SK-N-SH (cell line): Measurements from ENCODE around the gene PRKN. TPM values are rescaled to one million over a fixed set of nuclear protein-coding genes. Genes with fewer than 3 reads are reported as not detected.

ENCODE experiments used
- CTCF ChIA-PET: fragments of 300-600, 350-600 bp; formaldehyde crosslinking; extraction: SDS; loops from one replicate; lab custom pipeline; 2021; lab: Yijun Ruan, JAX
- POLR2A ChIA-PET: fragments of 350-600 bp; sonication (Branson Sonifier 250); formaldehyde crosslinking; extraction: SDS; loops from one replicate; lab custom pipeline; 2020; ENCODE audit warnings: antibody characterized with exemption, inconsistent platforms; lab: Yijun Ruan, JAX
- DNase-seq: peaks from one replicate; pipeline ENCODE4 v3.0.0; 2012
- H2AFZ ChIP-seq: fragments of 200-600 bp; sonication (generic); 2 replicates; pipeline ENCODE4 v1.8.1; 2016; ENCODE audit warnings: antibody characterized with exemption, mild to moderate bottlenecking, low read depth
- H3F3A ChIP-seq: fragments of 200-600 bp; sonication (generic); replicated peaks from 2 replicates; pipeline ENCODE3; 2016; ENCODE audit warnings: antibody characterized with exemption, mild to moderate bottlenecking; ENCODE audit not compliant: insufficient read depth
- H3K27ac ChIP-seq, 2 experiments: fragments of 200-500 bp in 1 of 2; fragments of 200-600 bp in 1 of 2; sonication (Bioruptor generic) in 1 of 2; sonication (generic), shearing (Covaris generic) in 1 of 2; 2 replicates each; pipeline versions ENCODE4 v1.5.1 to v1.6.1; 2014 to 2016; ENCODE audit warnings: low read depth in 2 of 2, inconsistent platforms in 1 of 2, low read length in 1 of 2, mild to moderate bottlenecking in 1 of 2, mixed read lengths in 1 of 2
- H3K27me3 ChIP-seq: fragments of 200-600 bp; sonication (generic), shearing (Covaris generic); 2 replicates; pipeline ENCODE4 v1.6.1; 2016; ENCODE audit warnings: mixed run types; ENCODE audit not compliant: insufficient read depth
- H3K36me3 ChIP-seq, 2 experiments: fragments of 200-500 bp in 1 of 2; fragments of 200-600 bp in 1 of 2; sonication (Bioruptor generic) in 1 of 2; sonication (generic) in 1 of 2; replicated peaks in 1 of 2; 2 replicates each; pipeline versions ENCODE3 to v1.5.1; 2014 to 2016; ENCODE audit warnings: low read length in 1 of 2, mild to moderate bottlenecking in 1 of 2; ENCODE audit not compliant: insufficient read depth in 2 of 2, control insufficient read depth in 1 of 2
- H3K4me1 ChIP-seq, 2 experiments: fragments of 200-500 bp in 1 of 2; fragments of 200-600 bp in 1 of 2; sonication (Bioruptor generic) in 1 of 2; sonication (generic), shearing (Covaris generic) in 1 of 2; 2 replicates each; pipeline versions ENCODE4 v1.5.1 to v1.6.1; 2014 to 2016; ENCODE audit warnings: low read depth in 1 of 2, low read length in 1 of 2, mixed run types in 1 of 2; ENCODE audit not compliant: insufficient read depth in 2 of 2, control insufficient read depth in 1 of 2
- H3K4me2 ChIP-seq: fragments of 200-600 bp; sonication (generic), shearing (Covaris generic); 2 replicates; pipeline ENCODE4 v1.6.1; 2017; ENCODE audit warnings: mixed run types
- H3K4me3 ChIP-seq, 2 experiments: fragments of 200-500 bp in 1 of 2; fragments of 200-600 bp in 1 of 2; sonication (Bioruptor generic) in 1 of 2; sonication (generic), shearing (Covaris generic) in 1 of 2; 2 replicates each; pipeline versions ENCODE4 v1.5.1 to v1.8.1; 2014 to 2016; ENCODE audit warnings: low read depth in 2 of 2, inconsistent platforms in 1 of 2, low read length in 1 of 2, mild to moderate bottlenecking in 1 of 2, mixed read lengths in 1 of 2, moderate library complexity in 1 of 2
- H3K79me2 ChIP-seq: fragments of 200-600 bp; sonication (generic); 2 replicates; pipeline ENCODE4 v1.8.1; 2017; ENCODE audit warnings: mild to moderate bottlenecking; ENCODE audit not compliant: insufficient read depth
- H3K9ac ChIP-seq: fragments of 200-600 bp; sonication (generic); 2 replicates; pipeline ENCODE4 v1.6.1; 2017; ENCODE audit warnings: mixed run types
- H3K9me2 ChIP-seq: fragments of 200-600 bp; sonication (generic); 2 replicates; pipeline ENCODE4 v1.6.1; 2017; ENCODE audit warnings: mixed run types
- H3K9me3 ChIP-seq: fragments of 200-600 bp; sonication (generic); 2 replicates; pipeline ENCODE4 v1.6.1; 2017; ENCODE audit warnings: mixed run types, mild to moderate bottlenecking, moderate library complexity
- H4K20me1 ChIP-seq: fragments of 200-600 bp; sonication (generic); 2 replicates; pipeline ENCODE4 v1.6.1; 2017; ENCODE audit warnings: mild to moderate bottlenecking, mixed run types; ENCODE audit not compliant: insufficient read depth
- EP300 ChIP-seq, 2 experiments: IDR thresholded peaks; 2 replicates each; pipeline versions ENCODE4 v1.4.0 to v1.6.1; 2012; ENCODE audit warnings: borderline replicate concordance in 1 of 2, low read depth in 1 of 2, low read length in 1 of 2
- EZH2phosphoT487 ChIP-seq: fragments of 200-600 bp; sonication (generic); IDR thresholded peaks from 2 replicates; pipeline ENCODE4 v1.6.1; 2017; ENCODE audit warnings: low read depth, mixed run types, mild to moderate bottlenecking, antibody characterized with exemption, moderate library complexity, borderline replicate concordance
- FOSL2 ChIP-seq: IDR thresholded peaks from 2 replicates; pipeline ENCODE4 v1.4.0; 2012; ENCODE audit warnings: low read depth, mild to moderate bottlenecking, moderate library complexity, borderline replicate concordance
- FOXJ3 ChIP-seq: sonication (generic); formaldehyde crosslinking; IDR thresholded peaks from 2 replicates; pipeline ENCODE4 v1.5.1; 2020; ENCODE audit warnings: mild to moderate bottlenecking, missing genetic modification reagents
- JUND ChIP-seq: IDR thresholded peaks from 2 replicates; pipeline ENCODE4 v1.4.0; 2012
- MEF2A ChIP-seq: IDR thresholded peaks from 2 replicates; pipeline ENCODE4 v1.4.0; 2012; ENCODE audit warnings: low read depth, borderline replicate concordance
- RFX5 ChIP-seq: IDR thresholded peaks from 2 replicates; pipeline ENCODE4 v1.6.1; 2012; ENCODE audit warnings: mild to moderate bottlenecking, improper control_type of control experiment, low read length
- TAF1 ChIP-seq: IDR thresholded peaks from 2 replicates; pipeline ENCODE4 v1.6.1; 2012; ENCODE audit warnings: low read depth, mild to moderate bottlenecking, low read length, moderate library complexity, borderline replicate concordance
- TEAD4 ChIP-seq: IDR thresholded peaks from 2 replicates; pipeline ENCODE4 v1.4.0; 2012; ENCODE audit warnings: mild to moderate bottlenecking, borderline replicate concordance; ENCODE audit not compliant: insufficient read depth
- YY1 ChIP-seq: IDR thresholded peaks from 2 replicates; pipeline ENCODE4 v1.4.0; 2012; ENCODE audit warnings: low read depth, mild to moderate bottlenecking
- WGBS: methylation state at CpG from one replicate; pipeline ENCODE4 v1.1.6; 2017; ENCODE audit warnings: low lambda C conversion rate; 5-methylcytosine and 5-hydroxymethylcytosine counted together
- polyA plus RNA-seq, 3 experiments: library from polyadenylated mRNA; depleted of rRNA; stranded (reverse); fragments of >200 nt; gene quantifications; 2 replicates each; pipeline ENCODE4 v1.2.3, GENCODE V29; 2012
- TF ChIP-seq, protein P1 (sequence below): IDR thresholded peaks from 2 replicates; pipeline ENCODE4 v1.4.0; 2012; ENCODE audit warnings: low read depth
- TF ChIP-seq, protein P2 (sequence below): IDR thresholded peaks from 2 replicates; pipeline ENCODE4 v1.6.1; 2012; ENCODE audit warnings: mild to moderate bottlenecking, low read depth, low read length, moderate library complexity

PRKN gene
- polyA plus RNA-seq, 1 of the 3 experiments (the other 2 are of a cell fraction), result 0.76 TPM

DNA sequence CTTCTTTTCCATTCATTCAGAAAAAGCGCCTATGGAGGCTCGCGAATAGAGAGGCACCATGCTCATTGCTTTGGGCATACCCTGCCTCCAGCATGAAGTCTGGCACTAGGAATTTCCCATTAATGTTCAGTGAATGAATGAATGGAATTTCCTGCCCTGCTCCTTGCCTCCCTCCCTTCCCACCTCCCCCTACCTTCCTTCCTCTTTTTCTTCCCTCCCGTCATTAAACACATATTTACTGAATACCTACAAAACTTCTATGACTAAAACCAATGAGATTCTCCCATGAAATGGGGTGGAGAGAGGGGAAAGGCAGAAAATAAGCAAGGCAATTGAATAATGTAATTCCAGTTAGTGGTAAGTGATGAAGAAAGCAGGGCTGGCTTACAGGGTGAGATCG lies 1239.9 kb downstream of the PRKN start:
- Histone ChIP-seq H3K79me2 (no peaks in the 10 kb centered on the region), H3K9me2 (no peaks in the 10 kb centered on the region), H3K36me3 (no peaks in the 10 kb centered on the region), H3K9ac (no peak overlapping the region), H3K4me3 (no peak overlapping the region), H3K27ac (no peak overlapping the region), H2AFZ (no peak overlapping the region), H3K27me3 (no peaks in the 10 kb centered on the region), H3K9me3 (no peaks in the 10 kb centered on the region), H3K4me2 (no peak overlapping the region; the same call in 1 of the 2 replicates), H3K4me1 (peaks cover 4 to 10% of the 10 kb centered on the region in 2 experiments; a peak in 3 of 4 replicates), H3F3A (no peaks in the 10 kb centered on the region), H4K20me1 (no peaks in the 10 kb centered on the region)
- no peak for TF ChIP-seq EZH2phosphoT487
- TF ChIP-seq TEAD4, result 0 out of 2 replicates have a peak, but pooled peaks have one; percentile 26
- TF ChIP-seq EP300 (IDR thresholded peaks at IDR 0.05; ENCODE audit: borderline replicate concordance in 1 of 2, low read depth in 1 of 2, low read length in 1 of 2), result no peak
- ChIA-PET CTCF (no interaction called here), POLR2A (no interaction called here)
- DNase-seq, result no peak
- WGBS, result 80% methylated on average over 5 of the region's 5 CpGs

DNA sequence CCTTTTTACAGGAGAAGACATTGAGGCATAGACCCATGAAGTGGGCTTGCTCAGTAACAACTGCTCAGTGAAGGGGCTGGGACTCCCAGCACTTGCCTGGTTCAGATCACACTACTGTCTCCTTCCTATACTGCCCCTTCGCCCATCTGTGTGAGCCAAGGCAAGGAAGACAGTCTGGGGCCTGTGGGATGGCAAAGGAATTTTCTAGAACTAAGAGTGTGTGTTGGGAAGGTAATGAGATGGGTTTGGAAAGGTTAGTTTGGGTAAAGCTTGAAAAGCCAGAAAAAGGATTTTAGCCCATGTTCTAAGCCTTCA lies 1240.4 kb downstream of the PRKN start:
- Histone ChIP-seq H2AFZ (no peak overlapping the region), H3K36me3 (no peaks in the 10 kb centered on the region), H3K27me3 (no peaks in the 10 kb centered on the region), H3K4me1 (peaks cover 4 to 10% of the 10 kb centered on the region in 2 experiments; a peak in 3 of 4 replicates), H3K9me3 (no peaks in the 10 kb centered on the region), H3K9ac (no peak overlapping the region), H3K4me2 (no peak overlapping the region; the same call in 1 of the 2 replicates), H4K20me1 (no peaks in the 10 kb centered on the region), H3K4me3 (no peak overlapping the region), H3K79me2 (no peaks in the 10 kb centered on the region), H3K27ac (peak overlapping the region; percentile 3 to 37; a peak in 2 of 4 replicates), H3K9me2 (no peaks in the 10 kb centered on the region), H3F3A (no peaks in the 10 kb centered on the region)
- 76% methylated on average over 1 of the region's 1 CpG for WGBS
- no peak for DNase-seq
- CTCF ChIA-PET, result interaction anchor here (1.8 kb wide), 2 partner anchors 11 to 69 kb away, joined by 6 to 8 read pairs; no protein-coding TSS in a partner anchor
- TF ChIP-seq FOSL2 (no peak), RFX5 (no peak), YY1 (no peak), TAF1 (no peak), MEF2A (no peak), JUND (no peak), FOXJ3 (no peak)
- TF ChIP-seq, protein P1, sequence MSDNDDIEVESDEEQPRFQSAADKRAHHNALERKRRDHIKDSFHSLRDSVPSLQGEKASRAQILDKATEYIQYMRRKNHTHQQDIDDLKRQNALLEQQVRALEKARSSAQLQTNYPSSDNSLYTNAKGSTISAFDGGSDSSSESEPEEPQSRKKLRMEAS, result no peak
- TF ChIP-seq, protein P2, sequence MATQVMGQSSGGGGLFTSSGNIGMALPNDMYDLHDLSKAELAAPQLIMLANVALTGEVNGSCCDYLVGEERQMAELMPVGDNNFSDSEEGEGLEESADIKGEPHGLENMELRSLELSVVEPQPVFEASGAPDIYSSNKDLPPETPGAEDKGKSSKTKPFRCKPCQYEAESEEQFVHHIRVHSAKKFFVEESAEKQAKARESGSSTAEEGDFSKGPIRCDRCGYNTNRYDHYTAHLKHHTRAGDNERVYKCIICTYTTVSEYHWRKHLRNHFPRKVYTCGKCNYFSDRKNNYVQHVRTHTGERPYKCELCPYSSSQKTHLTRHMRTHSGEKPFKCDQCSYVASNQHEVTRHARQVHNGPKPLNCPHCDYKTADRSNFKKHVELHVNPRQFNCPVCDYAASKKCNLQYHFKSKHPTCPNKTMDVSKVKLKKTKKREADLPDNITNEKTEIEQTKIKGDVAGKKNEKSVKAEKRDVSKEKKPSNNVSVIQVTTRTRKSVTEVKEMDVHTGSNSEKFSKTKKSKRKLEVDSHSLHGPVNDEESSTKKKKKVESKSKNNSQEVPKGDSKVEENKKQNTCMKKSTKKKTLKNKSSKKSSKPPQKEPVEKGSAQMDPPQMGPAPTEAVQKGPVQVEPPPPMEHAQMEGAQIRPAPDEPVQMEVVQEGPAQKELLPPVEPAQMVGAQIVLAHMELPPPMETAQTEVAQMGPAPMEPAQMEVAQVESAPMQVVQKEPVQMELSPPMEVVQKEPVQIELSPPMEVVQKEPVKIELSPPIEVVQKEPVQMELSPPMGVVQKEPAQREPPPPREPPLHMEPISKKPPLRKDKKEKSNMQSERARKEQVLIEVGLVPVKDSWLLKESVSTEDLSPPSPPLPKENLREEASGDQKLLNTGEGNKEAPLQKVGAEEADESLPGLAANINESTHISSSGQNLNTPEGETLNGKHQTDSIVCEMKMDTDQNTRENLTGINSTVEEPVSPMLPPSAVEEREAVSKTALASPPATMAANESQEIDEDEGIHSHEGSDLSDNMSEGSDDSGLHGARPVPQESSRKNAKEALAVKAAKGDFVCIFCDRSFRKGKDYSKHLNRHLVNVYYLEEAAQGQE, result no peak
- POLR2A ChIA-PET, result no interaction called here
